K562 (cell line): ENCODE results near the gene HMGA1.
A peak's percentile ranks its signal among the peaks of the same experiment; 100 is the strongest.

Source experiments
- ATF7 ChIP-seq: fragments of 450-650 bp; IDR thresholded peaks from 2 replicates; pipeline ENCODE4 v1.7.1; 2014; ENCODE audit warnings: mild to moderate bottlenecking, moderate library complexity
- CTCF ChIP-seq, 3 experiments: IDR thresholded peaks in 2 of 3; conservative IDR thresholded peaks in 1 of 3; 2 replicates each; pipeline ENCODE4 v1.5.1; 2011 to 2012; ENCODE audit warnings: low read length in 3 of 3, mild to moderate bottlenecking in 3 of 3, control low read depth in 2 of 3, improper control_type of control experiment in 1 of 3, inconsistent platforms in 1 of 3, low read depth in 1 of 3, mixed read lengths in 1 of 3, moderate library complexity in 1 of 3; ENCODE audit not compliant: insufficient read depth in 2 of 3
- HBP1 ChIP-seq: fragments of 450-650 bp; formaldehyde crosslinking; IDR thresholded peaks from 2 replicates; pipeline ENCODE4 v1.4.0; 2022; ENCODE audit warnings: missing genetic modification characterization
- POLR2AphosphoS5 ChIP-seq: IDR thresholded peaks from 2 replicates; pipeline ENCODE4 v1.6.1; 2011; ENCODE audit warnings: mild to moderate bottlenecking, low read depth, low read length, moderate library complexity; ENCODE audit not compliant: control insufficient read depth, insufficient read depth
- RBM22 ChIP-seq: fragments of 200-400 bp; formaldehyde crosslinking; IDR thresholded peaks from 2 replicates; pipeline ENCODE4 v1.6.1; 2018; ENCODE audit warnings: low read length, low read depth; ENCODE audit not compliant: poor library complexity, severe bottlenecking
- TCF7 ChIP-seq: sonication (generic); IDR thresholded peaks from 2 replicates; pipeline ENCODE4 v1.6.1; 2016; ENCODE audit warnings: antibody characterized with exemption, borderline replicate concordance

GRCh38 chr6:34281702-34282334 is 45.1 kb downstream of the HMGA1 start:
- TF ChIP-seq CTCF (IDR thresholded peaks at IDR 0.05 in 2 of 3, conservative IDR thresholded peaks at IDR 0.05 in 1 of 3; ENCODE audit: insufficient read depth in 2 of 3, low read depth in 1 of 3, low read length in 3 of 3) (no peak), POLR2AphosphoS5 (peak; percentile 97), ATF7 (no peak), RBM22 (no peak), HBP1 (CRISPR knock-in tag) (no peak), TCF7 (peak; percentile 100)
